SK-N-SH treated with all-trans-retinoic acid at 6 μM for 48 hours (cell line): ENCODE measurements around the gene AMIGO1.

Experiments
- ATAC-seq: fragments of 200-7000 bp; cut with Tn5 transposase; 3 replicates; pipeline ENCODE4 v1.9.1; 2020; ENCODE audit warnings: mild to moderate bottlenecking, moderate library complexity
- ARNTL ChIP-seq: fragments of 450-650 bp; formaldehyde crosslinking; IDR thresholded peaks from 2 replicates; pipeline ENCODE4 v1.5.0; 2020; ENCODE audit warnings: low read depth, mild to moderate bottlenecking, moderate library complexity, borderline replicate concordance
- CREB5 ChIP-seq: fragments of 250-450 bp; sonication (Bioruptor Pico); IDR thresholded peaks from 2 replicates; pipeline ENCODE4 v1.5.1; 2020; ENCODE audit warnings: low read depth, mild to moderate bottlenecking, moderate library complexity
- CSDC2 ChIP-seq: fragments of 250-450 bp; sonication (Bioruptor Pico); IDR thresholded peaks from 2 replicates; pipeline ENCODE4 v1.5.0; 2020; ENCODE audit warnings: mild to moderate bottlenecking, moderate library complexity
- CSRNP3 ChIP-seq: fragments of 250-450 bp; sonication (Bioruptor Pico); IDR thresholded peaks from 2 replicates; pipeline ENCODE4 v1.5.1; 2021; ENCODE audit warnings: mild to moderate bottlenecking, moderate library complexity
- ESRRG ChIP-seq: fragments of 250-450 bp; sonication (Bioruptor Pico); IDR thresholded peaks from 2 replicates; pipeline ENCODE4 v1.6.1; 2021; ENCODE audit warnings: mild to moderate bottlenecking
- ISL1 ChIP-seq: fragments of 250-450 bp; sonication (Bioruptor Pico); IDR thresholded peaks from 2 replicates; pipeline ENCODE4 v2.1.2; 2022; ENCODE audit warnings: mild to moderate bottlenecking, moderate library complexity
- POU6F1 ChIP-seq: fragments of 250-450 bp; sonication (Bioruptor Pico); IDR thresholded peaks from 2 replicates; pipeline ENCODE4 v1.8.0; 2021; ENCODE audit warnings: low read depth, mild to moderate bottlenecking, moderate library complexity, borderline replicate concordance
- SNAI2 ChIP-seq: fragments of 250-450 bp; sonication (Bioruptor Pico); IDR thresholded peaks from 2 replicates; pipeline ENCODE4 v1.5.0; 2020; ENCODE audit warnings: mild to moderate bottlenecking, moderate library complexity
- TCF4 ChIP-seq: fragments of 250-450 bp; sonication (Bioruptor Pico); IDR thresholded peaks from 2 replicates; pipeline ENCODE4 v1.8.0; 2021; ENCODE audit warnings: mild to moderate bottlenecking, moderate library complexity, borderline replicate concordance
- TOX ChIP-seq: fragments of 250-450 bp; sonication (Bioruptor Pico); IDR thresholded peaks from 2 replicates; pipeline ENCODE4 v1.8.0; 2021; ENCODE audit warnings: mild to moderate bottlenecking, moderate library complexity, borderline replicate concordance
- TSHZ2 ChIP-seq: fragments of 250-450 bp; sonication (Bioruptor Pico); IDR thresholded peaks from 2 replicates; pipeline ENCODE4 v1.5.0; 2020; ENCODE audit warnings: mild to moderate bottlenecking, moderate library complexity
- ZC3H10 ChIP-seq: fragments of 250-450 bp; sonication (Bioruptor Pico); IDR thresholded peaks from 2 replicates; pipeline ENCODE4 v1.5.1; 2021; ENCODE audit warnings: mild to moderate bottlenecking, moderate library complexity
- ZFP30 ChIP-seq: fragments of 450-650 bp; formaldehyde crosslinking; IDR thresholded peaks from 2 replicates; pipeline ENCODE4 v1.5.0; 2022; ENCODE audit warnings: mild to moderate bottlenecking, moderate library complexity
- ZNF70 ChIP-seq: fragments of 450-650 bp; formaldehyde crosslinking; IDR thresholded peaks from 2 replicates; pipeline ENCODE4 v1.5.0; 2020; ENCODE audit warnings: mild to moderate bottlenecking, moderate library complexity
- ZNF8 ChIP-seq: fragments of 450-650 bp; formaldehyde crosslinking; IDR thresholded peaks from 2 replicates; pipeline ENCODE4 v1.5.0; 2020; ENCODE audit warnings: mild to moderate bottlenecking, moderate library complexity

The AMIGO1 gene

GRCh38 chr1:109513110-109513710 lies 3.7 kb upstream of the AMIGO1 start (continued):
- no peak for TF ChIP-seq CREB5 (CRISPR knock-in tag)

GRCh38 chr1:109508873-109509175 lies 703 bp downstream of the AMIGO1 start:
- no peak for ATAC-seq
- no peak for TF ChIP-seq TOX (CRISPR knock-in tag)
- no peak for TF ChIP-seq CREB5 (CRISPR knock-in tag)

GRCh38 chr1:109508001-109508872 lies 1.3 kb downstream of the AMIGO1 start:
- ATAC-seq: no peak
- TF ChIP-seq ZFP30 (CRISPR knock-in tag) (no peak), TCF4 (CRISPR knock-in tag) (no peak), POU6F1 (no peak), ISL1 (CRISPR knock-in tag) (no peak)

- TF ChIP-seq SNAI2 (no peak), ARNTL (CRISPR knock-in tag) (no peak), CSRNP3 (no peak), TSHZ2 (no peak), ISL1 (CRISPR knock-in tag) (no peak), ESRRG (no peak), ZNF70 (CRISPR knock-in tag) (no peak), ZNF8 (CRISPR knock-in tag) (no peak), CREB5 (CRISPR knock-in tag) (no peak), ZC3H10 (CRISPR knock-in tag) (no peak), ZFP30 (CRISPR knock-in tag) (no peak), CSDC2 (CRISPR knock-in tag) (no peak), POU6F1 (no peak)
- no peak for ATAC-seq
Observed at GRCh38 chr1:109504974-109505373, 4.6 kb downstream of the AMIGO1 start.
